Esophagus muscularis mucosa (tissue), 3 donors: ENCODE results near the gene AMPD1.

Source experiments
- POLR2AphosphoS5 ChIP-seq, 2 donors: sonication (generic); formaldehyde crosslinking; IDR thresholded peaks; one replicate each; pipeline ENCODE4 v1.6.1; 2017; ENCODE audit warnings: antibody characterized with exemption in 2 of 2
- TF ChIP-seq, protein P1 (sequence below), 3 experiments: fragments of 200-600 bp in 2 of 3; fragments of 450-650 bp in 1 of 3; sonication (generic) in 2 of 3; IDR thresholded peaks; one replicate each; pipeline ENCODE4 v1.5.1; 2017 to 2019; ENCODE audit warnings: antibody characterized with exemption in 3 of 3, mild to moderate bottlenecking in 2 of 3, moderate library complexity in 1 of 3

DNA sequence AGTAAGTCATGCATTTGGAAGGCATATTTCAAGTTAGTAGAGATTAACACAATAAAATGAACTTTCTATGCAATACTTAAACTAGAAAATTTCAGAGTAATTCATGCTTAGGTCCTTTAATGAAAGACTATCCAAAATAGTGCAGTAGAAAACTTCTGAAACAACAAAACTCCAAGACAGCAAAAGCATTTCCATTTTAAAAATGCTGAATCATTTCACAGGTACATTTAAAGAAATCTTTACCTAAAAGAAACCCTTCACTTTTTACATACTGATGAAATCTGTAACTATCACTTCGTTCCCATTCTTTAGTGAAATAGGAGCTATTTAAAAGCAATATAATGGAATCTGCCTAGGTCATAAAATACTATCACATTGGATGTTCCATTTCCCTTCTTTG, 45.0 kb upstream of the AMPD1 start:
- no peak for TF ChIP-seq POLR2AphosphoS5 (IDR thresholded peaks at IDR 0.05)
- TF ChIP-seq, protein P1, sequence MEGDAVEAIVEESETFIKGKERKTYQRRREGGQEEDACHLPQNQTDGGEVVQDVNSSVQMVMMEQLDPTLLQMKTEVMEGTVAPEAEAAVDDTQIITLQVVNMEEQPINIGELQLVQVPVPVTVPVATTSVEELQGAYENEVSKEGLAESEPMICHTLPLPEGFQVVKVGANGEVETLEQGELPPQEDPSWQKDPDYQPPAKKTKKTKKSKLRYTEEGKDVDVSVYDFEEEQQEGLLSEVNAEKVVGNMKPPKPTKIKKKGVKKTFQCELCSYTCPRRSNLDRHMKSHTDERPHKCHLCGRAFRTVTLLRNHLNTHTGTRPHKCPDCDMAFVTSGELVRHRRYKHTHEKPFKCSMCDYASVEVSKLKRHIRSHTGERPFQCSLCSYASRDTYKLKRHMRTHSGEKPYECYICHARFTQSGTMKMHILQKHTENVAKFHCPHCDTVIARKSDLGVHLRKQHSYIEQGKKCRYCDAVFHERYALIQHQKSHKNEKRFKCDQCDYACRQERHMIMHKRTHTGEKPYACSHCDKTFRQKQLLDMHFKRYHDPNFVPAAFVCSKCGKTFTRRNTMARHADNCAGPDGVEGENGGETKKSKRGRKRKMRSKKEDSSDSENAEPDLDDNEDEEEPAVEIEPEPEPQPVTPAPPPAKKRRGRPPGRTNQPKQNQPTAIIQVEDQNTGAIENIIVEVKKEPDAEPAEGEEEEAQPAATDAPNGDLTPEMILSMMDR (IDR thresholded peaks at IDR 0.05): no peak
